CD8-positive, alpha-beta memory T cell (primary cell): Measurements from ENCODE around the gene ELMO1. TPM values are rescaled to one million over a fixed set of nuclear protein-coding genes. Genes with fewer than 3 reads are reported as not detected.

Experiments
- CTCF ChIA-PET: fragments of 350-600 bp; sonication (Branson Sonifier 250); formaldehyde crosslinking; loops from one replicate; lab custom pipeline; 2021; ENCODE audit warnings: antibody characterized with exemption; lab: Charles Lee
- POLR2A ChIA-PET: fragments of 350-600 bp; sonication (Branson Sonifier 250); formaldehyde crosslinking; loops from one replicate; lab custom pipeline; 2021; ENCODE audit warnings: antibody characterized with exemption; lab: Charles Lee
- DNase-seq, 5 donors: peaks; one replicate each; pipeline versions ENCODE4 v3.0.0 to v3.0.0-alpha.2; 2020 to 2022; ENCODE audit warnings: mixed read lengths in 1 of 5
- H3K27ac ChIP-seq: one replicate; pipeline ENCODE4 v1.7.0; 2013; ENCODE audit warnings: low read depth, mild to moderate bottlenecking, low read length, moderate library complexity
- H3K27me3 ChIP-seq: 2 replicates; pipeline ENCODE4 v1.7.0; 2013; ENCODE audit warnings: low read length, mild to moderate bottlenecking; ENCODE audit not compliant: insufficient read depth, poor library complexity, severe bottlenecking
- H3K36me3 ChIP-seq: 2 replicates; pipeline ENCODE4 v1.7.0; 2013; ENCODE audit warnings: mild to moderate bottlenecking, low read length, moderate library complexity; ENCODE audit not compliant: insufficient read depth
- H3K4me1 ChIP-seq: 2 replicates; pipeline ENCODE4 v1.7.0; 2013; ENCODE audit warnings: mild to moderate bottlenecking, low read length, moderate library complexity; ENCODE audit not compliant: insufficient read depth
- H3K4me3 ChIP-seq: 2 replicates; pipeline ENCODE4 v1.7.0; 2013; ENCODE audit warnings: mild to moderate bottlenecking, low read length
- H3K9me3 ChIP-seq: 2 replicates; pipeline ENCODE4 v1.7.0; 2013; ENCODE audit warnings: mild to moderate bottlenecking, low read length
- H3K27ac Mint-ChIP-seq, 8 donors: one replicate each; pipeline ENCODE4 v1.8.0; 2020 to 2021; ENCODE audit warnings: mixed read lengths in 8 of 8, mild to moderate bottlenecking in 6 of 8, inconsistent platforms in 3 of 8, moderate library complexity in 3 of 8
- H3K27me3 Mint-ChIP-seq, 2 donors: one replicate each; pipeline ENCODE4 v1.8.0; 2020 to 2021; ENCODE audit warnings: mixed read lengths in 2 of 2, mild to moderate bottlenecking in 1 of 2, moderate library complexity in 1 of 2
- H3K36me3 Mint-ChIP-seq, 3 donors: one replicate each; pipeline ENCODE4 v1.8.0; 2020 to 2021; ENCODE audit warnings: mixed read lengths in 3 of 3, inconsistent platforms in 1 of 3, mild to moderate bottlenecking in 1 of 3
- H3K4me1 Mint-ChIP-seq, 3 donors: one replicate each; pipeline ENCODE4 v1.8.0; 2020 to 2021; ENCODE audit warnings: mixed read lengths in 3 of 3, inconsistent platforms in 1 of 3, mild to moderate bottlenecking in 1 of 3
- H3K4me3 Mint-ChIP-seq, 7 donors: one replicate each; pipeline ENCODE4 v1.8.0; 2020 to 2021; ENCODE audit warnings: mixed read lengths in 7 of 7, mild to moderate bottlenecking in 6 of 7, moderate library complexity in 4 of 7, inconsistent platforms in 2 of 7
- H3K9me3 Mint-ChIP-seq, 5 donors: one replicate each; pipeline ENCODE4 v1.8.0; 2020 to 2022; ENCODE audit warnings: mixed read lengths in 5 of 5, mild to moderate bottlenecking in 3 of 5, moderate library complexity in 2 of 5, inconsistent platforms in 1 of 5
- polyA plus RNA-seq: library from polyadenylated mRNA; unstranded; fragments of 300-500 nt; fragmentation: Illumina TruSeq; gene quantifications from one replicate; pipeline ENCODE4 v1.2.3, GENCODE V29; 2021
- total RNA-seq, 2 experiments: library from RNA; stranded (reverse); gene quantifications; one replicate each; pipeline ENCODE4 v1.2.3, GENCODE V29; 2021

ELMO1 gene
- total and polyA plus RNA-seq, 3 experiments from 2014 or later, result 65.6 to 74.4 (median 66.2) TPM

GRCh38 chr7:36970551-36971514 lies 477.8 kb downstream of the ELMO1 start:
- ChIA-PET POLR2A (interaction anchor here (0.8 kb wide), 1 partner anchor 39 kb away, joined by 3 read pairs; no protein-coding TSS in a partner anchor), CTCF (interaction anchor here (1.2 to 2.6 kb wide), 5 partner anchors 9 to 248 kb away, joined by 3 to 9 read pairs (median 4); no protein-coding TSS in a partner anchor)
- H3K9me3 ChIP-seq, result no peaks in the 10 kb centered on the region
- no peak overlapping the region for H3K4me3 ChIP-seq
- H3K27me3 Mint-ChIP-seq, result no peaks in the 10 kb centered on the region
- no peak overlapping the region for H3K27ac ChIP-seq
- H3K27ac Mint-ChIP-seq, result peak overlapping the region; percentile 5 to 95 (median 72)
- no peaks in the 10 kb centered on the region for H3K36me3 ChIP-seq
- peaks cover 0 to 5% (median 0%) of the 10 kb centered on the region in 5 donors for H3K9me3 Mint-ChIP-seq
- peaks cover 15 to 20% (median 15%) of the 10 kb centered on the region in 3 donors for H3K36me3 Mint-ChIP-seq
- no peaks in the 10 kb centered on the region for H3K27me3 ChIP-seq
- peak overlapping the region in 6 of 7 donors; percentile 12 to 59 (median 18) for H3K4me3 Mint-ChIP-seq
- H3K4me1 Mint-ChIP-seq, result peaks cover 36 to 49% (median 46%) of the 10 kb centered on the region in 3 donors
- no peak for DNase-seq
- peaks cover 15% of the 10 kb centered on the region for H3K4me1 ChIP-seq

GRCh38 chr7:36969376-36969775 lies 479.3 kb downstream of the ELMO1 start:
- H3K27me3 ChIP-seq, result no peaks in the 10 kb centered on the region
- H3K4me3 Mint-ChIP-seq, result peak overlapping the region in 6 of 7 donors; percentile 59 to 78 (median 67)
- H3K27me3 Mint-ChIP-seq, result no peaks in the 10 kb centered on the region
- DNase-seq, result peak in 2 of 5 donors; percentile 7 to 41
- no peaks in the 10 kb centered on the region for H3K36me3 ChIP-seq
- peaks cover 15% of the 10 kb centered on the region for H3K4me1 ChIP-seq
- H3K4me1 Mint-ChIP-seq, result peaks cover 43 to 57% (median 57%) of the 10 kb centered on the region in 3 donors
- peaks cover 8 to 22% (median 13%) of the 10 kb centered on the region in 3 donors for H3K36me3 Mint-ChIP-seq
- POLR2A ChIA-PET, result no interaction called here
- H3K27ac Mint-ChIP-seq, result peak overlapping the region in 7 of 8 donors; percentile 6 to 94 (median 83)
- no peaks in the 10 kb centered on the region for H3K9me3 ChIP-seq
- no peak overlapping the region for H3K27ac ChIP-seq
- peaks cover 0 to 9% (median 0%) of the 10 kb centered on the region in 5 donors for H3K9me3 Mint-ChIP-seq
- no peak overlapping the region for H3K4me3 ChIP-seq
- CTCF ChIA-PET, result interaction anchor here (1.0 kb wide), 1 partner anchor 213 kb away, joined by 4 read pairs; no protein-coding TSS in a partner anchor

- Mint-ChIP-seq H3K27me3 (no peaks in the 10 kb centered on the region), H3K27ac (peak overlapping the region in 2 of 8 donors; percentile 9 to 79), H3K4me1 (peaks cover 43 to 61% (median 60%) of the 10 kb centered on the region in 3 donors), H3K9me3 (peaks cover 0 to 9% (median 0%) of the 10 kb centered on the region in 5 donors), H3K36me3 (peaks cover 7 to 28% (median 13%) of the 10 kb centered on the region in 3 donors), H3K4me3 (peak overlapping the region in 1 of 7 donors; percentile 8)
- no peak for DNase-seq
- Histone ChIP-seq H3K27me3 (no peaks in the 10 kb centered on the region), H3K4me3 (no peak overlapping the region), H3K9me3 (no peaks in the 10 kb centered on the region), H3K36me3 (no peaks in the 10 kb centered on the region), H3K27ac (no peak overlapping the region), H3K4me1 (peaks cover 15% of the 10 kb centered on the region)
- POLR2A ChIA-PET, result no interaction called here
- CTCF ChIA-PET, result no interaction called here
Observed at GRCh38 chr7:36967387-36967786, 481.3 kb downstream of the ELMO1 start.

GRCh38 chr7:36966636-36967035 lies 482.0 kb downstream of the ELMO1 start:
- Mint-ChIP-seq H3K27ac (peak overlapping the region in 2 of 8 donors; percentile 22 to 37), H3K9me3 (peaks cover 0 to 9% (median 0%) of the 10 kb centered on the region in 5 donors), H3K4me3 (no peak overlapping the region), H3K4me1 (peaks cover 47 to 61% (median 61%) of the 10 kb centered on the region in 3 donors), H3K36me3 (peaks cover 10 to 32% (median 13%) of the 10 kb centered on the region in 3 donors), H3K27me3 (no peaks in the 10 kb centered on the region)
- DNase-seq, result no peak
- peaks cover 15% of the 10 kb centered on the region for H3K4me1 ChIP-seq
- H3K36me3 ChIP-seq, result no peaks in the 10 kb centered on the region
- H3K9me3 ChIP-seq, result no peaks in the 10 kb centered on the region
- no peak overlapping the region for H3K4me3 ChIP-seq
- ChIA-PET CTCF (no interaction called here), POLR2A (no interaction called here)
- H3K27me3 ChIP-seq, result no peaks in the 10 kb centered on the region
- H3K27ac ChIP-seq, result no peak overlapping the region

GRCh38 chr7:36966039-36966438 lies 482.6 kb downstream of the ELMO1 start:
- no peak for DNase-seq
- Histone ChIP-seq H3K4me3 (no peak overlapping the region), H3K9me3 (no peaks in the 10 kb centered on the region), H3K27ac (no peak overlapping the region), H3K4me1 (peaks cover 12% of the 10 kb centered on the region), H3K36me3 (no peaks in the 10 kb centered on the region), H3K27me3 (no peaks in the 10 kb centered on the region)
- Mint-ChIP-seq H3K9me3 (peaks cover 0 to 9% (median 0%) of the 10 kb centered on the region in 5 donors), H3K4me3 (no peak overlapping the region), H3K27me3 (no peaks in the 10 kb centered on the region), H3K27ac (no peak overlapping the region), H3K36me3 (peaks cover 9 to 26% (median 10%) of the 10 kb centered on the region in 3 donors), H3K4me1 (peaks cover 42 to 57% (median 57%) of the 10 kb centered on the region in 3 donors)
- CTCF ChIA-PET, result no interaction called here
- POLR2A ChIA-PET, result no interaction called here

- CTCF ChIA-PET, result no interaction called here
- Mint-ChIP-seq H3K36me3 (peaks cover 9 to 25% (median 11%) of the 10 kb centered on the region in 3 donors), H3K4me3 (no peak overlapping the region)
Observed at GRCh38 chr7:36965625-36966024, 483.0 kb downstream of the ELMO1 start.

GRCh38 chr7:36964297-36964696 lies 484.4 kb downstream of the ELMO1 start:
- no peaks in the 10 kb centered on the region for H3K27me3 ChIP-seq
- Mint-ChIP-seq H3K27me3 (no peaks in the 10 kb centered on the region), H3K9me3 (peaks cover 0 to 9% (median 0%) of the 10 kb centered on the region in 5 donors), H3K36me3 (peaks cover 9 to 25% (median 11%) of the 10 kb centered on the region in 3 donors), H3K27ac (peak overlapping the region in 2 of 8 donors; percentile 31 to 61), H3K4me3 (no peak overlapping the region), H3K4me1 (peaks cover 34 to 54% (median 48%) of the 10 kb centered on the region in 3 donors)
- no peaks in the 10 kb centered on the region for H3K36me3 ChIP-seq
- ChIA-PET POLR2A (no interaction called here), CTCF (interaction anchor here (1.3 kb wide), 1 partner anchor 21 kb away, joined by 3 read pairs; no protein-coding TSS in a partner anchor)
- DNase-seq, result no peak
- H3K27ac ChIP-seq, result no peak overlapping the region
- no peak overlapping the region for H3K4me3 ChIP-seq
- H3K4me1 ChIP-seq, result no peaks in the 10 kb centered on the region
- H3K9me3 ChIP-seq, result no peaks in the 10 kb centered on the region

More at GRCh38 chr7:36965625-36966024, 483.0 kb downstream of the ELMO1 start:
- Histone ChIP-seq H3K27ac (no peak overlapping the region), H3K27me3 (no peaks in the 10 kb centered on the region), H3K4me1 (peaks cover 8% of the 10 kb centered on the region), H3K9me3 (no peaks in the 10 kb centered on the region), H3K36me3 (no peaks in the 10 kb centered on the region), H3K4me3 (no peak overlapping the region)
- Mint-ChIP-seq H3K27ac (peak overlapping the region in 1 of 8 donors; percentile 87), H3K27me3 (no peaks in the 10 kb centered on the region), H3K4me1 (peaks cover 42 to 57% (median 57%) of the 10 kb centered on the region in 3 donors), H3K9me3 (peaks cover 0 to 9% (median 0%) of the 10 kb centered on the region in 5 donors)
- DNase-seq, result no peak
- POLR2A ChIA-PET, result no interaction called here
